Uterus (tissue), 2 donors: Measurements from ENCODE around the gene GART.

Experiments used
- POLR2A ChIP-seq, 2 donors: fragments of 450-650 bp; IDR thresholded peaks; one replicate each; pipeline ENCODE4 v1.6.1; 2016; ENCODE audit warnings: antibody characterized with exemption in 2 of 2, mild to moderate bottlenecking in 1 of 2, moderate library complexity in 1 of 2
- TF ChIP-seq, protein P1 (sequence below), 4 experiments: fragments of 200-600 bp in 2 of 4; fragments of 450-650 bp in 2 of 4; sonication (generic) in 2 of 4; IDR thresholded peaks; one replicate each; pipeline ENCODE4 v1.5.1; 2016 to 2019; ENCODE audit warnings: antibody characterized with exemption in 4 of 4, mild to moderate bottlenecking in 2 of 4, moderate library complexity in 1 of 4

DNA sequence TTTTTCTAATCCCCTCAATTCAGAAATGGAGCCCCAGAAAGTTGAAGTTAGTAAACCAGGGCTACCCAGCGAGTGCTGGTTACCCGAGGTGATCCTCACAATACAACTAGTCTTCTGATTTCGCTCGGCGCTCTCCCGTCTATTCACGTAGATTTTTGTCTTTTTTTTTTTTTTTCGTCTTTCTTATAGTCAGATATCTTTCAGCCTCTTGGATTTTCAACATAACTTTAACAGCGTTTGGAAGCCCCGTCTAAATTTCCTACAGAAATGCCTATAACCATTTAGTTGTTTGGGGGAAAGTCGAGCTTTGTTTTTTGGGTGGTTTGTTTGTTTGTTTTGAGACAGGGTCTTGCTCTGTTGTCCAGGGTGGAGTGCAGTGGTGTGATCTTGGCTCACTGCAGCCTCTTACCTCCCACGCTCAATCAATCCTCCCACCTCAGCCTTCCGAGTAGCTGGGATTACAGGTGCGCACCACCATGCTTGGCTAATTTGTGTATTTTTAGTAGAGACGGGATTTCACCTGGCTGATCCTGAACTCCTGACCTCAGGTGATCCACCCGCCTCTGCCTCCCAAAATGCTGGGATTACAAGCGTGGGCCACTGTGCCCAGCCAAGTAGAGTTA is 61.3 kb downstream of the GART start:
- TF ChIP-seq, protein P1, sequence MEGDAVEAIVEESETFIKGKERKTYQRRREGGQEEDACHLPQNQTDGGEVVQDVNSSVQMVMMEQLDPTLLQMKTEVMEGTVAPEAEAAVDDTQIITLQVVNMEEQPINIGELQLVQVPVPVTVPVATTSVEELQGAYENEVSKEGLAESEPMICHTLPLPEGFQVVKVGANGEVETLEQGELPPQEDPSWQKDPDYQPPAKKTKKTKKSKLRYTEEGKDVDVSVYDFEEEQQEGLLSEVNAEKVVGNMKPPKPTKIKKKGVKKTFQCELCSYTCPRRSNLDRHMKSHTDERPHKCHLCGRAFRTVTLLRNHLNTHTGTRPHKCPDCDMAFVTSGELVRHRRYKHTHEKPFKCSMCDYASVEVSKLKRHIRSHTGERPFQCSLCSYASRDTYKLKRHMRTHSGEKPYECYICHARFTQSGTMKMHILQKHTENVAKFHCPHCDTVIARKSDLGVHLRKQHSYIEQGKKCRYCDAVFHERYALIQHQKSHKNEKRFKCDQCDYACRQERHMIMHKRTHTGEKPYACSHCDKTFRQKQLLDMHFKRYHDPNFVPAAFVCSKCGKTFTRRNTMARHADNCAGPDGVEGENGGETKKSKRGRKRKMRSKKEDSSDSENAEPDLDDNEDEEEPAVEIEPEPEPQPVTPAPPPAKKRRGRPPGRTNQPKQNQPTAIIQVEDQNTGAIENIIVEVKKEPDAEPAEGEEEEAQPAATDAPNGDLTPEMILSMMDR (IDR thresholded peaks at IDR 0.05) = no peak
- no peak for TF ChIP-seq POLR2A (IDR thresholded peaks at IDR 0.05)
